HEK293 (cell line): ENCODE results near the gene GTF3C1.
A peak's percentile ranks its signal among the peaks of the same experiment; 100 is the strongest.
"Not testable (repeated sequence)": the region's sequence is repeated elsewhere in the genome, so short reads cannot be mapped to it uniquely, and the experiment has no call there.

Source experiments
- CTCF ChIA-PET: fragments of 350-600 bp; formaldehyde crosslinking; extraction: SDS; loops from one replicate; lab custom pipeline; 2021; ENCODE audit warnings: antibody characterized with exemption; lab: Yijun Ruan, JAX
- POLR2A ChIA-PET: fragments of 300-600 bp; formaldehyde crosslinking; extraction: SDS; loops from one replicate; lab custom pipeline; 2020; ENCODE audit warnings: antibody characterized with exemption, inconsistent platforms; lab: Yijun Ruan, JAX
- H3K27ac ChIP-seq: fragments of 200-500 bp; sonication (Bioruptor generic); 2 replicates; pipeline ENCODE4 v1.5.1; 2014; ENCODE audit warnings: low read depth, low read length, control low read depth, inconsistent platforms; ENCODE audit errors: extremely low read depth
- H3K36me3 ChIP-seq, 2 experiments: fragments of 200-500 bp in 1 of 2; sonication (Bioruptor generic) in 1 of 2; 1 replicate in 1 of 2; 2 replicates in 1 of 2; pipeline ENCODE4 v1.5.1; 2014 to 2017; ENCODE audit warnings: inconsistent platforms in 2 of 2, low read length in 2 of 2; ENCODE audit not compliant: control insufficient read depth in 2 of 2, insufficient read depth in 1 of 2
- H3K4me1 ChIP-seq: fragments of 200-500 bp; sonication (Bioruptor generic); 2 replicates; pipeline ENCODE4 v1.5.1; 2014; ENCODE audit warnings: mild to moderate bottlenecking, low read length, inconsistent platforms; ENCODE audit not compliant: control insufficient read depth, insufficient read depth
- H3K4me3 ChIP-seq: 2 replicates; pipeline ENCODE4 v1.5.1; 2011; ENCODE audit warnings: low read depth, mild to moderate bottlenecking, control low read depth, low read length, moderate library complexity
- H3K9me3 ChIP-seq: fragments of 200-500 bp; sonication (Bioruptor generic); 2 replicates; pipeline ENCODE4 v1.5.1; 2014; ENCODE audit warnings: low read depth, low read length, inconsistent platforms; ENCODE audit not compliant: control insufficient read depth, insufficient read depth
- KLF16 ChIP-seq: fragments of 450-650 bp; formaldehyde crosslinking; IDR thresholded peaks from 2 replicates; pipeline ENCODE4 v1.5.1; 2017; ENCODE audit warnings: missing biosample characterization, missing genetic modification characterization
- KLF8 ChIP-seq: fragments of 450-650 bp; formaldehyde crosslinking; IDR thresholded peaks from 2 replicates; pipeline ENCODE4 v1.5.1; 2016; ENCODE audit warnings: missing biosample characterization, missing genetic modification characterization
- RBAK ChIP-seq: fragments of 450-650 bp; formaldehyde crosslinking; IDR thresholded peaks from 2 replicates; pipeline ENCODE4 v1.5.1; 2016; ENCODE audit warnings: missing biosample characterization, missing genetic modification characterization
- SP7 ChIP-seq: fragments of 450-650 bp; formaldehyde crosslinking; IDR thresholded peaks from 2 replicates; pipeline ENCODE4 v1.5.1; 2016; ENCODE audit warnings: missing biosample characterization, missing genetic modification characterization
- ZEB2 ChIP-seq: fragments of 450-650 bp; formaldehyde crosslinking; IDR thresholded peaks from 2 replicates; pipeline ENCODE4 v1.5.1; 2016; ENCODE audit warnings: missing biosample characterization, missing genetic modification characterization
- ZNF114 ChIP-seq: fragments of 450-650 bp; formaldehyde crosslinking; IDR thresholded peaks from 2 replicates; pipeline ENCODE4 v1.5.0; 2017; ENCODE audit warnings: missing biosample characterization, missing genetic modification characterization
- ZNF133 ChIP-seq: fragments of 450-650 bp; formaldehyde crosslinking; IDR thresholded peaks from 2 replicates; pipeline ENCODE4 v1.5.1; 2016; ENCODE audit warnings: missing biosample characterization, missing genetic modification characterization
- ZNF138 ChIP-seq: fragments of 450-650 bp; formaldehyde crosslinking; IDR thresholded peaks from 2 replicates; pipeline ENCODE4 v1.5.1; 2016; ENCODE audit warnings: missing biosample characterization, missing genetic modification characterization, borderline replicate concordance
- ZNF274 ChIP-seq, 2 experiments: fragments of 200-500 bp in 1 of 2; fragments of 450-650 bp in 1 of 2; sonication (Bioruptor generic) in 1 of 2; formaldehyde crosslinking in 1 of 2; IDR thresholded peaks; 2 replicates each; pipeline versions ENCODE4 v1.5.1 to v1.6.1; 2014 to 2016; ENCODE audit warnings: borderline replicate concordance in 1 of 2, inconsistent platforms in 1 of 2, low read length in 1 of 2, missing biosample characterization in 1 of 2, missing genetic modification characterization in 1 of 2
- ZNF302 ChIP-seq: fragments of 450-650 bp; formaldehyde crosslinking; IDR thresholded peaks from 2 replicates; pipeline ENCODE4 v1.5.1; 2016; ENCODE audit warnings: missing biosample characterization, missing genetic modification characterization, low read depth
- ZNF324 ChIP-seq: fragments of 450-650 bp; formaldehyde crosslinking; IDR thresholded peaks from 2 replicates; pipeline ENCODE4 v1.5.1; 2016; ENCODE audit warnings: missing biosample characterization, missing genetic modification characterization
- ZNF335 ChIP-seq: fragments of 450-650 bp; formaldehyde crosslinking; conservative IDR thresholded peaks from 2 replicates; pipeline ENCODE4 v1.5.1; 2016; ENCODE audit warnings: missing biosample characterization, missing genetic modification characterization
- ZNF341 ChIP-seq: fragments of 450-650 bp; formaldehyde crosslinking; IDR thresholded peaks from 2 replicates; pipeline ENCODE4; 2016; ENCODE audit warnings: low read depth, missing biosample characterization, missing genetic modification characterization
- ZNF555 ChIP-seq: fragments of 450-650 bp; formaldehyde crosslinking; conservative IDR thresholded peaks from 2 replicates; pipeline ENCODE4 v1.5.1; 2017; ENCODE audit warnings: missing biosample characterization, mild to moderate bottlenecking, missing genetic modification characterization, inconsistent platforms
- ZNF558 ChIP-seq: fragments of 450-650 bp; formaldehyde crosslinking; IDR thresholded peaks from 2 replicates; pipeline ENCODE4 v1.5.1; 2016; ENCODE audit warnings: missing biosample characterization, missing genetic modification characterization
- ZNF623 ChIP-seq: fragments of 450-650 bp; formaldehyde crosslinking; IDR thresholded peaks from 2 replicates; pipeline ENCODE4 v1.5.1; 2016; ENCODE audit warnings: missing biosample characterization, missing genetic modification characterization
- TF ChIP-seq, protein P1 (sequence below): fragments of 450-650 bp; formaldehyde crosslinking; IDR thresholded peaks from 2 replicates; pipeline ENCODE4 v1.5.1; 2016; ENCODE audit warnings: missing biosample characterization, missing genetic modification characterization
- TF ChIP-seq, protein P2 (sequence below): fragments of 450-650 bp; formaldehyde crosslinking; IDR thresholded peaks from 2 replicates; pipeline ENCODE4 v1.5.1; 2016; ENCODE audit warnings: missing biosample characterization, missing genetic modification characterization

The GTF3C1 gene

DNA sequence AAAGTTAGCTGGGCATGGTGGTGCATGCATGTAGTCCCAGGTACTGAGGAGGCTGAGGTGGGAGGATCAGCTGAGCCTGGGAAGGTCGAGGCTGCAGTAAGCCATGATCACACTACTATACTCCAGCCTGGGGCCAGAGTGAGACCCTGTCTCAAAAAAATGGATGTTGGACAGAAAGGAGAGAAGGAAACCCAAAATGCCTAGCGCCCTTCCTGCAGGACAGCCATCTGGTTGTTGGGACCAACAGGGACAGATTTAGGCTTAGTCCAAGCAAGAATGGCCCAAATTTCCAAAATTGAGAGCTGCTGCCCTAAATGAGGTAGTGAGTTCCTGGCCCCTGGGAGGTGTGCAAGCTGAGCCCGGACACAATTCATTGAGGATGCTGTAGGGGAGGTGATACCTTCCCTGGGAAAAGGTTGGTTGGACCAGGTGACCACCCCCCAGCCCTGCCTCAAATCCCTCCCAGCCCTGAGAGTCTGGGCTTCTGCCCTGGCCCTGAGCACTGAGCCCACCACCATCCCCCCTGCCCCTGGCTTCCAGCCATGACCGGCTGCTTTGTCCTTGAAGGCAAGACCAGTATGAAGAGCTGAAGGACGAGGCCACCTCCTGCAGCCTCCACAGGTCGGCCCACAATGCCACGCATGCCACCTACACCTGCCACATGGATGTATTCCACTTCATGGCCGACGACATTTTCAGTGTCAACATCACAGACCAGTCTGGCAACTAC is 112.6 kb downstream of the GTF3C1 start:
- Histone ChIP-seq H3K27ac (no peak overlapping the region), H3K36me3 (no peaks in the 10 kb centered on the region), H3K4me1 (no peaks in the 10 kb centered on the region), H3K9me3 (no peaks in the 10 kb centered on the region), H3K4me3 (no peak overlapping the region)
- POLR2A ChIA-PET = no interaction called here
- TF ChIP-seq ZEB2 (tag by site-specific recombination) = no peak
- no peak for TF ChIP-seq ZNF133 (tag by site-specific recombination)
- no peak for TF ChIP-seq ZNF558 (tag by site-specific recombination)
- TF ChIP-seq ZNF114 (tag by site-specific recombination) = no peak
- no peak for TF ChIP-seq ZNF138 (tag by site-specific recombination)
- TF ChIP-seq ZNF324 (tag by site-specific recombination) = no peak
- TF ChIP-seq ZNF341 = no peak
- no peak for TF ChIP-seq RBAK (tag by site-specific recombination)
- TF ChIP-seq, protein P1, sequence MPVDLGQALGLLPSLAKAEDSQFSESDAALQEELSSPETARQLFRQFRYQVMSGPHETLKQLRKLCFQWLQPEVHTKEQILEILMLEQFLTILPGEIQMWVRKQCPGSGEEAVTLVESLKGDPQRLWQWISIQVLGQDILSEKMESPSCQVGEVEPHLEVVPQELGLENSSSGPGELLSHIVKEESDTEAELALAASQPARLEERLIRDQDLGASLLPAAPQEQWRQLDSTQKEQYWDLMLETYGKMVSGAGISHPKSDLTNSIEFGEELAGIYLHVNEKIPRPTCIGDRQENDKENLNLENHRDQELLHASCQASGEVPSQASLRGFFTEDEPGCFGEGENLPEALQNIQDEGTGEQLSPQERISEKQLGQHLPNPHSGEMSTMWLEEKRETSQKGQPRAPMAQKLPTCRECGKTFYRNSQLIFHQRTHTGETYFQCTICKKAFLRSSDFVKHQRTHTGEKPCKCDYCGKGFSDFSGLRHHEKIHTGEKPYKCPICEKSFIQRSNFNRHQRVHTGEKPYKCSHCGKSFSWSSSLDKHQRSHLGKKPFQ (tag by site-specific recombination) = no peak
- TF ChIP-seq ZNF302 (tag by site-specific recombination) = no peak
- TF ChIP-seq, protein P2, sequence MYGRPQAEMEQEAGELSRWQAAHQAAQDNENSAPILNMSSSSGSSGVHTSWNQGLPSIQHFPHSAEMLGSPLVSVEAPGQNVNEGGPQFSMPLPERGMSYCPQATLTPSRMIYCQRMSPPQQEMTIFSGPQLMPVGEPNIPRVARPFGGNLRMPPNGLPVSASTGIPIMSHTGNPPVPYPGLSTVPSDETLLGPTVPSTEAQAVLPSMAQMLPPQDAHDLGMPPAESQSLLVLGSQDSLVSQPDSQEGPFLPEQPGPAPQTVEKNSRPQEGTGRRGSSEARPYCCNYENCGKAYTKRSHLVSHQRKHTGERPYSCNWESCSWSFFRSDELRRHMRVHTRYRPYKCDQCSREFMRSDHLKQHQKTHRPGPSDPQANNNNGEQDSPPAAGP (tag by site-specific recombination) = no peak
- TF ChIP-seq ZNF335 (tag by site-specific recombination) = no peak
- TF ChIP-seq ZNF555 = no peak
- no peak for TF ChIP-seq ZNF274 (IDR thresholded peaks at IDR 0.05; ENCODE audit: low read length)
- no peak for TF ChIP-seq ZNF274 (tag by site-specific recombination; IDR thresholded peaks at IDR 0.05; ENCODE audit: borderline replicate concordance)
- no peak for TF ChIP-seq KLF16 (tag by site-specific recombination)
- no peak for TF ChIP-seq SP7 (tag by site-specific recombination)
- CTCF ChIA-PET = interaction anchor here (0.7 kb wide), 2 partner anchors 36 to 283 kb away, joined by 3 read pairs; no protein-coding TSS in a partner anchor

DNA sequence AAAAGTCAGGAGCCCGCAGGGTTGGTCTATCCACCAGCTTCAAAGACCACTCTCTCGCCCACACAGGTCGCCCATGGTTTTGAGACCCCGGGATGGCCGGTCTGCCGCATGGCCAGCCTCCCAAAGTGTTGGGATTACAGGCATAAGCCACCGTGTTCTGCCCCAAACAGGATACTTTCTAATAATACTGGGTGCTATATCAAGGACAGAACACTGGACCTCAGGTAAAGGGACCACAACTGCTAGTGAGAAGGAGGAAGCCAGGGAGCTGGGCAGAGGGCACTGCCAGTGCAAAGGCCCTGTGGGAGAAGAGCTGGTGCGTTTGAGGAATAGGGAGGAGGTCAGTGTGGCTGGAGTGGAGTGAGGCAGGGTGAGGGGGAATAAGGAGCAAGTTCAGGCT is 113.6 kb downstream of the GTF3C1 start:
- TF ChIP-seq ZNF623 (tag by site-specific recombination) = peak; percentile 53
- TF ChIP-seq KLF8 = no peak
- no peaks in the 10 kb centered on the region for H3K9me3 ChIP-seq
- ChIA-PET CTCF (no interaction called here), POLR2A (no interaction called here)
- no peaks in the 10 kb centered on the region for H3K4me1 ChIP-seq
- no peaks in the 10 kb centered on the region for H3K36me3 ChIP-seq
- H3K27ac ChIP-seq = no peak overlapping the region
- H3K4me3 ChIP-seq = no peak overlapping the region

DNA sequence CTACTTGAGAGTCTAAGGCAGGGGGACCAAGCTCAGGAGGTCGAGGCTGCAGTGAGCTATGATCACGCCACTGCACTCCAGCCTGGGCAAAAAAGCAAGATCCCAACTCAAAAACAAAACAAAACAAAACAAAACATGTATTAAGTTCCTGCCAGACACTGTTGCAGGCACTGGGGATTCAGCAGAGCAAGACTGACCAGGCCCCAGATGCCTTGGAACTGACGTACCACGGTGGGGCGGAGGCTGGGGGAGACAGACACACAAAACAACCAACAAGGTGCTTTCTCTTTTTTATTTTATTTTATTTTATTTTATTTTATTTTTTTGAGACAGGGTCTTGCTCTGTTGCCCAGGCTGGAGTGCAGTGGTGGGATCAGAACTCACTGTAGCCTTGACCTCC is 114.6 kb downstream of the GTF3C1 start:
- POLR2A ChIA-PET, H3K27ac ChIP-seq, H3K36me3 ChIP-seq, H3K4me1 ChIP-seq, H3K9me3 ChIP-seq, H3K4me3 ChIP-seq: not testable (repeated sequence)
- CTCF ChIA-PET = interaction anchor here (0.8 kb wide), 1 partner anchor 12 kb away, joined by 3 read pairs; no protein-coding TSS in a partner anchor
